Measurements from ENCODE around the gene CD7.

CD7 gene

GRCh38 chr17:82327289-82327688 lies 9.9 kb upstream of the CD7 start:
- H3K36me3 Mint-ChIP-seq (ENCODE audit: low read depth): no peaks in the 10 kb centered on the region
- H3K27me3 Mint-ChIP-seq (ENCODE audit: low read depth): peaks cover 33% of the 10 kb centered on the region
- no peaks in the 10 kb centered on the region for H3K9me3 Mint-ChIP-seq
- peak overlapping the region in 1 of 3 experiments; percentile 70 for H3K27ac Mint-ChIP-seq
- peak overlapping the region in 1 of 3 experiments; percentile 17 for H3K4me3 Mint-ChIP-seq
- TF ChIP-seq, protein P1, sequence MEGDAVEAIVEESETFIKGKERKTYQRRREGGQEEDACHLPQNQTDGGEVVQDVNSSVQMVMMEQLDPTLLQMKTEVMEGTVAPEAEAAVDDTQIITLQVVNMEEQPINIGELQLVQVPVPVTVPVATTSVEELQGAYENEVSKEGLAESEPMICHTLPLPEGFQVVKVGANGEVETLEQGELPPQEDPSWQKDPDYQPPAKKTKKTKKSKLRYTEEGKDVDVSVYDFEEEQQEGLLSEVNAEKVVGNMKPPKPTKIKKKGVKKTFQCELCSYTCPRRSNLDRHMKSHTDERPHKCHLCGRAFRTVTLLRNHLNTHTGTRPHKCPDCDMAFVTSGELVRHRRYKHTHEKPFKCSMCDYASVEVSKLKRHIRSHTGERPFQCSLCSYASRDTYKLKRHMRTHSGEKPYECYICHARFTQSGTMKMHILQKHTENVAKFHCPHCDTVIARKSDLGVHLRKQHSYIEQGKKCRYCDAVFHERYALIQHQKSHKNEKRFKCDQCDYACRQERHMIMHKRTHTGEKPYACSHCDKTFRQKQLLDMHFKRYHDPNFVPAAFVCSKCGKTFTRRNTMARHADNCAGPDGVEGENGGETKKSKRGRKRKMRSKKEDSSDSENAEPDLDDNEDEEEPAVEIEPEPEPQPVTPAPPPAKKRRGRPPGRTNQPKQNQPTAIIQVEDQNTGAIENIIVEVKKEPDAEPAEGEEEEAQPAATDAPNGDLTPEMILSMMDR (IDR thresholded peaks at IDR 0.05; ENCODE audit: unreplicated experiment in 3 of 3): no peak
- peaks cover 19% of the 10 kb centered on the region for H3K4me1 Mint-ChIP-seq

DNA sequence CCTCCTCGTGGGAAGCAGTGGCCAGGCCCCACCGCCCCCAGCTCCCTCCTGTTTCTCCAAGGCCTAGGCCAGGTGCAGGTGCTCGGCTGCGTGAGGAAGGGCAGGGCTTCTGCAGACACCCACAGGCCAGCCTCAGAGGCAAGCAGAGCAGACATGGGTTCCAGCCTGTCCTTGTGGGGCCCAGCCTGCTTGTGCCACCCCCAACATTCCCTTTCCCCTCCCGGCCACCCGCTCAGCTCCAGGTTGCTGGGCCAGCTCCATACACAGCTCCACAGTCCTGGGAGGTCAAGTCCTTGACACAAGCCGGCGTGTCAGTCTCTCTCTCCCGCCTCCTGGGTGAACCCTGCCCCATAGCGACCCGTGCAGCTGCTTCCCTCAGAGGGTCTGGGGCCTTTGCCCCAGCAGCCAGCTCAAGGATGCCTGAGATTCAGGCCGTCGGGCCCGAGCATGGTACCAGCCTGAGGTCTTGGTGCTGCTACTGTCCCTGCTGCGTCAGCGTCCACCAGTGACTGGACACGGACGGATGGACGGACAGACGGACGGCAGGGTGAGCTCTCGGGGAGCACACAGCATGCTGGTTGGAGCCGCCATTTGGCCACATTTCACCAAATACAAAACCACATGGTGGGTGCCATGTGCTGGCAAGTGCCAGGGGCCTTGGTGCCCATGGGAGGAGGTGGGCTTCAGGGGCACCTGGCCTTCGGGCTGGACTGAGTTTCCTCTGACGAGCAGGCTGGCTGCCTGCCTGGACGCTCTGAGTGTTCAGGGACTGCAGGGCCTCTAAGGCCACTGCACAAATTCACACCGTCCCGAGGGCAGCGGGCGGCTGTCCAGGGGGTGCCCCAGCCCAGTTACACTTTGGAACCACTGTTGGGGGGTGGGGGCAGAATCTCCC lies 8.1 kb upstream of the CD7 start:
- Mint-ChIP-seq H3K27me3 (ENCODE audit: low read depth) (peaks cover 25% of the 10 kb centered on the region), H3K4me3 (no peak overlapping the region), H3K9me3 (no peaks in the 10 kb centered on the region), H3K27ac (no peak overlapping the region), H3K4me1 (peaks cover 15% of the 10 kb centered on the region), H3K36me3 (ENCODE audit: low read depth) (no peaks in the 10 kb centered on the region)
- TF ChIP-seq, protein P1 (IDR thresholded peaks at IDR 0.05; ENCODE audit: unreplicated experiment in 3 of 3): no peak

GRCh38 chr17:82324566-82325285 lies 7.3 kb upstream of the CD7 start:
- TF ChIP-seq, protein P1 (IDR thresholded peaks at IDR 0.05; ENCODE audit: unreplicated experiment in 3 of 3): no peak
- H3K4me3 Mint-ChIP-seq: no peak overlapping the region
- peaks cover 10% of the 10 kb centered on the region for H3K4me1 Mint-ChIP-seq
- no peaks in the 10 kb centered on the region for H3K36me3 Mint-ChIP-seq (ENCODE audit: low read depth)
- no peaks in the 10 kb centered on the region for H3K9me3 Mint-ChIP-seq
- H3K27ac Mint-ChIP-seq: peak overlapping the region in 2 of 3 experiments; percentile 35 to 62
- H3K27me3 Mint-ChIP-seq (ENCODE audit: low read depth): peaks cover 22% of the 10 kb centered on the region

GRCh38 chr17:82323514-82324234 lies 6.3 kb upstream of the CD7 start:
- TF ChIP-seq, protein P1 (IDR thresholded peaks at IDR 0.05; ENCODE audit: unreplicated experiment in 3 of 3): no peak
- Mint-ChIP-seq H3K4me3 (no peak overlapping the region), H3K4me1 (peaks cover 10% of the 10 kb centered on the region), H3K27ac (no peak overlapping the region), H3K27me3 (ENCODE audit: low read depth) (peaks cover 14% of the 10 kb centered on the region), H3K36me3 (ENCODE audit: low read depth) (no peaks in the 10 kb centered on the region), H3K9me3 (no peaks in the 10 kb centered on the region)

GRCh38 chr17:82322526-82323453 lies 5.4 kb upstream of the CD7 start:
- no peaks in the 10 kb centered on the region for H3K36me3 Mint-ChIP-seq (ENCODE audit: low read depth)
- no peak overlapping the region for H3K27ac Mint-ChIP-seq
- H3K4me3 Mint-ChIP-seq: no peak overlapping the region
- H3K9me3 Mint-ChIP-seq: no peaks in the 10 kb centered on the region
- H3K27me3 Mint-ChIP-seq (ENCODE audit: low read depth): peaks cover 14% of the 10 kb centered on the region
- TF ChIP-seq, protein P1 (IDR thresholded peaks at IDR 0.05; ENCODE audit: unreplicated experiment in 3 of 3): no peak
- H3K4me1 Mint-ChIP-seq: peaks cover 10% of the 10 kb centered on the region
